HEK293 (cell line): Measurements from ENCODE around the gene KRT27.

ENCODE experiments used
- CTCF ChIA-PET: fragments of 350-600 bp; formaldehyde crosslinking; extraction: SDS; loops from one replicate; lab custom pipeline; 2021; ENCODE audit warnings: antibody characterized with exemption; lab: Yijun Ruan, JAX
- POLR2A ChIA-PET: fragments of 300-600 bp; formaldehyde crosslinking; extraction: SDS; loops from one replicate; lab custom pipeline; 2020; ENCODE audit warnings: antibody characterized with exemption, inconsistent platforms; lab: Yijun Ruan, JAX
- H3K27ac ChIP-seq: fragments of 200-500 bp; sonication (Bioruptor generic); 2 replicates; pipeline ENCODE4 v1.5.1; 2014; ENCODE audit warnings: low read depth, low read length, control low read depth, inconsistent platforms; ENCODE audit errors: extremely low read depth
- H3K36me3 ChIP-seq, 2 experiments: fragments of 200-500 bp in 1 of 2; sonication (Bioruptor generic) in 1 of 2; 1 replicate in 1 of 2; 2 replicates in 1 of 2; pipeline ENCODE4 v1.5.1; 2014 to 2017; ENCODE audit warnings: inconsistent platforms in 2 of 2, low read length in 2 of 2; ENCODE audit not compliant: control insufficient read depth in 2 of 2, insufficient read depth in 1 of 2
- H3K4me1 ChIP-seq: fragments of 200-500 bp; sonication (Bioruptor generic); 2 replicates; pipeline ENCODE4 v1.5.1; 2014; ENCODE audit warnings: mild to moderate bottlenecking, low read length, inconsistent platforms; ENCODE audit not compliant: control insufficient read depth, insufficient read depth
- H3K4me3 ChIP-seq: 2 replicates; pipeline ENCODE4 v1.5.1; 2011; ENCODE audit warnings: low read depth, mild to moderate bottlenecking, control low read depth, low read length, moderate library complexity
- H3K9me3 ChIP-seq: fragments of 200-500 bp; sonication (Bioruptor generic); 2 replicates; pipeline ENCODE4 v1.5.1; 2014; ENCODE audit warnings: low read depth, low read length, inconsistent platforms; ENCODE audit not compliant: control insufficient read depth, insufficient read depth
- GFI1B ChIP-seq: fragments of 450-650 bp; formaldehyde crosslinking; IDR thresholded peaks from 2 replicates; pipeline ENCODE4 v1.5.1; 2016; ENCODE audit warnings: missing biosample characterization, missing genetic modification characterization
- IKZF3 ChIP-seq: fragments of 450-650 bp; IDR thresholded peaks from 2 replicates; pipeline ENCODE4 v1.5.0; 2018; ENCODE audit warnings: missing biosample characterization, mild to moderate bottlenecking, missing genetic modification characterization, moderate library complexity
- INSM2 ChIP-seq: fragments of 450-650 bp; formaldehyde crosslinking; IDR thresholded peaks from 2 replicates; pipeline ENCODE4 v1.5.1; 2016; ENCODE audit warnings: missing biosample characterization, missing genetic modification characterization
- KLF17 ChIP-seq: fragments of 450-650 bp; formaldehyde crosslinking; IDR thresholded peaks from 2 replicates; pipeline ENCODE4 v1.5.1; 2016; ENCODE audit warnings: missing biosample characterization, missing genetic modification characterization
- KLF8 ChIP-seq: fragments of 450-650 bp; formaldehyde crosslinking; IDR thresholded peaks from 2 replicates; pipeline ENCODE4 v1.5.1; 2016; ENCODE audit warnings: missing biosample characterization, missing genetic modification characterization
- WT1 ChIP-seq: fragments of 450-650 bp; formaldehyde crosslinking; IDR thresholded peaks from 2 replicates; pipeline ENCODE4 v1.5.1; 2016; ENCODE audit warnings: missing biosample characterization, missing genetic modification characterization
- YY2 ChIP-seq: fragments of 450-650 bp; formaldehyde crosslinking; IDR thresholded peaks from 2 replicates; pipeline ENCODE4 v1.5.1; 2016; ENCODE audit warnings: missing biosample characterization, missing genetic modification characterization
- ZBTB17 ChIP-seq: fragments of 450-650 bp; formaldehyde crosslinking; IDR thresholded peaks from 2 replicates; pipeline ENCODE4 v1.5.1; 2016; ENCODE audit warnings: missing biosample characterization, missing genetic modification characterization
- ZBTB48 ChIP-seq: fragments of 450-650 bp; formaldehyde crosslinking; IDR thresholded peaks from 2 replicates; pipeline ENCODE4 v1.5.1; 2016; ENCODE audit warnings: missing biosample characterization, missing genetic modification characterization
- ZBTB49 ChIP-seq: fragments of 450-650 bp; formaldehyde crosslinking; IDR thresholded peaks from 2 replicates; pipeline ENCODE4 v1.5.1; 2016; ENCODE audit warnings: missing biosample characterization, missing genetic modification characterization, low read depth
- ZFP69B ChIP-seq: fragments of 450-650 bp; formaldehyde crosslinking; IDR thresholded peaks from 2 replicates; pipeline ENCODE4 v1.5.1; 2016; ENCODE audit warnings: missing biosample characterization, missing genetic modification characterization
- ZNF10 ChIP-seq: fragments of 450-650 bp; formaldehyde crosslinking; IDR thresholded peaks from 2 replicates; pipeline ENCODE4 v1.5.1; 2017; ENCODE audit warnings: missing biosample characterization, missing genetic modification characterization
- ZNF140 ChIP-seq: fragments of 450-650 bp; formaldehyde crosslinking; IDR thresholded peaks from 2 replicates; pipeline ENCODE4 v1.5.1; 2016; ENCODE audit warnings: missing biosample characterization, missing genetic modification characterization
- ZNF148 ChIP-seq: fragments of 450-650 bp; formaldehyde crosslinking; IDR thresholded peaks from 2 replicates; pipeline ENCODE4 v1.5.0; 2017; ENCODE audit warnings: missing biosample characterization, missing genetic modification characterization, borderline replicate concordance
- ZNF2 ChIP-seq: fragments of 450-650 bp; formaldehyde crosslinking; IDR thresholded peaks from 2 replicates; pipeline ENCODE4 v1.5.1; 2016; ENCODE audit warnings: missing biosample characterization, missing genetic modification characterization
- ZNF266 ChIP-seq: fragments of 450-650 bp; formaldehyde crosslinking; IDR thresholded peaks from 2 replicates; pipeline ENCODE4 v1.5.1; 2016; ENCODE audit warnings: missing biosample characterization, missing genetic modification characterization, low read depth
- ZNF391 ChIP-seq: fragments of 450-650 bp; formaldehyde crosslinking; IDR thresholded peaks from 2 replicates; pipeline ENCODE4 v1.5.1; 2016; ENCODE audit warnings: low read depth, missing biosample characterization, missing genetic modification characterization, borderline replicate concordance
- ZNF580 ChIP-seq: fragments of 450-650 bp; formaldehyde crosslinking; IDR thresholded peaks from 2 replicates; pipeline ENCODE4 v1.5.1; 2016; ENCODE audit warnings: missing biosample characterization, missing genetic modification characterization
- ZNF585B ChIP-seq: fragments of 450-650 bp; formaldehyde crosslinking; IDR thresholded peaks from 2 replicates; pipeline ENCODE4 v1.5.1; 2016; ENCODE audit warnings: missing biosample characterization, missing genetic modification characterization
- ZNF76 ChIP-seq: fragments of 450-650 bp; formaldehyde crosslinking; IDR thresholded peaks from 2 replicates; pipeline ENCODE4; 2016; ENCODE audit warnings: low read depth, missing biosample characterization, missing genetic modification characterization, borderline replicate concordance
- ZSCAN18 ChIP-seq: fragments of 450-650 bp; formaldehyde crosslinking; IDR thresholded peaks from 2 replicates; pipeline ENCODE4 v1.5.1; 2016; ENCODE audit warnings: missing biosample characterization, missing genetic modification characterization

The KRT27 gene

DNA sequence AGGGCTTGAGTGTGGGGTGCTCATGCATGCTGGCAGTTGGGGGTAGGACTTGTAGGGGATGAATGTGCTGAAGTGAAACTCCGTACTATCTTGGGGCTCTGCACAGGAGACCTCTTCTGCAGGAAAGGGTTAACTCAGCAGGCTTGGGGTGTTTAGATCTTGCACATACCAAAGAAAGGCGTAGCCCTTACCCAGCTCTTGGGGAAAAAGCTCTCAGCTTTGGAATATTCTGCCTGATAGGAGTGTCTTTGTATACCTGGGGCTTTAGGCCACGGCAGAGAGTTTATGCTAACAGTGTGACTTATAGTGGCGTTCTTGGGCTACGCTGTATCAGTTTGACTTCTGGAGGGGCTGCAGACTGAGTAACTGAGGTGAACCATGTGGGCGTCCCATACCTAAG is 48.3 kb downstream of the KRT27 start:
- ChIA-PET CTCF (interaction anchor here (0.6 kb wide), 1 partner anchor 18 kb away, joined by 3 read pairs; no protein-coding TSS in a partner anchor), POLR2A (no interaction called here)
- Histone ChIP-seq H3K9me3 (no peaks in the 10 kb centered on the region), H3K4me3 (no peak overlapping the region), H3K27ac (no peak overlapping the region), H3K36me3 (no peaks in the 10 kb centered on the region), H3K4me1 (no peaks in the 10 kb centered on the region)
- no peak for TF ChIP-seq ZNF585B
- TF ChIP-seq ZBTB49 (tag by site-specific recombination) = no peak
- no peak for TF ChIP-seq ZNF2
- no peak for TF ChIP-seq ZNF580 (tag by site-specific recombination)
- TF ChIP-seq YY2 (tag by site-specific recombination) = no peak
- TF ChIP-seq ZBTB17 (tag by site-specific recombination) = no peak
- no peak for TF ChIP-seq WT1 (tag by site-specific recombination)
- no peak for TF ChIP-seq INSM2
- TF ChIP-seq KLF17 = no peak
- TF ChIP-seq ZNF76 (tag by site-specific recombination) = no peak
- TF ChIP-seq KLF8 (tag by site-specific recombination) = no peak
- TF ChIP-seq GFI1B (tag by site-specific recombination) = no peak
- TF ChIP-seq ZBTB48 (tag by site-specific recombination) = no peak
- TF ChIP-seq IKZF3 (tag by site-specific recombination) = no peak
- TF ChIP-seq ZNF391 (tag by site-specific recombination) = no peak

GRCh38 chr17:40730970-40731369 is 51.4 kb downstream of the KRT27 start:
- Histone ChIP-seq H3K4me3 (no peak overlapping the region), H3K36me3 (no peaks in the 10 kb centered on the region), H3K4me1 (no peaks in the 10 kb centered on the region), H3K27ac (no peak overlapping the region), H3K9me3 (no peaks in the 10 kb centered on the region)
- CTCF ChIA-PET = no interaction called here
- POLR2A ChIA-PET = interaction anchor here (0.7 kb wide), 1 partner anchor 84 kb away, joined by 3 read pairs; the partner anchor contains the start of gene SMARCE1
- TF ChIP-seq ZNF140 = no peak
- TF ChIP-seq INSM2 = no peak
- TF ChIP-seq ZNF10 = no peak
- no peak for TF ChIP-seq ZFP69B
- no peak for TF ChIP-seq ZNF266
- TF ChIP-seq ZSCAN18 (tag by site-specific recombination) = no peak
- no peak for TF ChIP-seq ZNF148 (tag by site-specific recombination)
